ENCODE measurements around the gene ULK4.

ULK4 gene

DNA sequence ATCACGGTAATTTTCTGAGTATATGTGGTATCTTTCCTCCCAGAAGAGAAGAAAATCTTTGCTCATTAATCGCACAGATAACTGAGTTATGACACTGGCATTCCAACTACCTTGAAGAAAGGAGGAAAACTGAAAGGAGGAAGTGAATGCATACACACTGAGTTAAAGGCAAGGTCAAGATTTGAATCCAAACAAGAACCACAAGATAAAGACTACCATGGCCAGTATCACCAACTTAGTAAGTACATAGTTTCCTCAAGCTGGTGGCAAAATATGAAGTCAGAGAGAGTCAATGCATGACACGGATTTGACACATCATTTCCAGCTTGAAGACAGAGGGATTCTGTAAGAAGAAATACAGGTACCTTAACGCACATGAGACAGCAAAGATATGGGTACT, 287.5 kb downstream of the ULK4 start:
- no peak for TF ChIP-seq POLR2A (IDR thresholded peaks at IDR 0.05; ENCODE audit: low read depth, low read length)
- TF ChIP-seq PAX5 (IDR thresholded peaks at IDR 0.05; ENCODE audit: insufficient read depth, low read length, severe bottlenecking): no peak
- no peak for TF ChIP-seq SPI1 (IDR thresholded peaks at IDR 0.05; ENCODE audit: low read depth, low read length)
- TF ChIP-seq TAF1 (IDR thresholded peaks at IDR 0.05; ENCODE audit: low read depth, low read length): no peak
- no peak for TF ChIP-seq POU2F2 (IDR thresholded peaks at IDR 0.05; ENCODE audit: low read depth, low read length)
- no peak for TF ChIP-seq POLR2AphosphoS5 (IDR thresholded peaks at IDR 0.05; ENCODE audit: low read depth, low read length)
- DNase-seq (ENCODE audit: insufficient read length, low spot score) (no peak), FAIRE-seq (no peak)

DNA sequence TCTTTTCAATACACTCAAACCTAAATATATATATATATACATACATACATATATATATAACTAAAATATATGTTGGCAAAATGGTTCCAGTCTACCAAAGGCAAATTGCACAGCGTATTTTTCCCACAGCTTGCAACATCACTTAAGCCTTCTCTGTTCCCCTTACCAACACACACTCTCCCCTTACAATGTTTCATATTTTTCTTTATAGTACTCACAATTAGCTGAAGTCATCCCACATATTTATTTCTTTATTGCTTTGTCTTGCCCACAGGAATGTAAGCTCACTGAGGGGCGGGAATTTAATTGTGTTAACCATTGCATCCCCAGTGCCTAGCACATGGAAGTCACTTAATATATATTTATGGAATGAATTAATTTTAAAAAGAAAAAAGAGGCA, 288.3 kb downstream of the ULK4 start:
- no peak for FAIRE-seq

DNA sequence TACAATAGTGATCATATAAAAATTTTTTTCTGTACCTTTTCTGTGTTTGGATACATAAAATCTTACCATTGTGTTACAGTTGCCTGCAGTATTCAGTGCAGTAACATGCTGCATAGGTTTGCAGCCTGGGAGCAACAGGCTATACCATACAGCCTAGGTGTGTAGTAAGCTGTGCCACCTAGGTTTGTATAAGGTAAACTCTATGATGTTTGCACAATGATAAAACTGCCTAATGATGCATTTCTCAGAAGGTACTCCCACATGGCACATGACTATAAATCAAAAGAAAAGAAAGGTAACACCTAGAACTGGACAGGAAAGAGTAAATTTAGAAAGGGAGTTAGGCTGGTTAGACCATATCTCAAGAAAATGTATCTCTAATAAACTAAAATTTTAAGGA, 293.5 kb downstream of the ULK4 start:
- TF ChIP-seq POLR2AphosphoS5 (IDR thresholded peaks at IDR 0.05; ENCODE audit: low read depth, low read length): no peak
- no peak for TF ChIP-seq TAF1 (IDR thresholded peaks at IDR 0.05; ENCODE audit: low read depth, low read length)
- no peak for TF ChIP-seq PAX5 (IDR thresholded peaks at IDR 0.05; ENCODE audit: insufficient read depth, low read length, severe bottlenecking)
- TF ChIP-seq SPI1 (IDR thresholded peaks at IDR 0.05; ENCODE audit: low read depth, low read length): no peak
- no peak for TF ChIP-seq POLR2A (IDR thresholded peaks at IDR 0.05; ENCODE audit: low read depth, low read length)
- TF ChIP-seq POU2F2 (IDR thresholded peaks at IDR 0.05; ENCODE audit: low read depth, low read length): no peak
- DNase-seq (ENCODE audit: insufficient read length, low spot score) (no peak), FAIRE-seq (no peak)

More for the DNA sequence above, 288.3 kb downstream of the ULK4 start:
- no peak for DNase-seq (ENCODE audit: insufficient read length, low spot score)
- TF ChIP-seq POLR2A (IDR thresholded peaks at IDR 0.05; ENCODE audit: low read depth, low read length): no peak
- TF ChIP-seq SPI1 (IDR thresholded peaks at IDR 0.05; ENCODE audit: low read depth, low read length): no peak
- no peak for TF ChIP-seq PAX5 (IDR thresholded peaks at IDR 0.05; ENCODE audit: insufficient read depth, low read length, severe bottlenecking)
- TF ChIP-seq TAF1 (IDR thresholded peaks at IDR 0.05; ENCODE audit: low read depth, low read length): no peak
- no peak for TF ChIP-seq POU2F2 (IDR thresholded peaks at IDR 0.05; ENCODE audit: low read depth, low read length)

DNA sequence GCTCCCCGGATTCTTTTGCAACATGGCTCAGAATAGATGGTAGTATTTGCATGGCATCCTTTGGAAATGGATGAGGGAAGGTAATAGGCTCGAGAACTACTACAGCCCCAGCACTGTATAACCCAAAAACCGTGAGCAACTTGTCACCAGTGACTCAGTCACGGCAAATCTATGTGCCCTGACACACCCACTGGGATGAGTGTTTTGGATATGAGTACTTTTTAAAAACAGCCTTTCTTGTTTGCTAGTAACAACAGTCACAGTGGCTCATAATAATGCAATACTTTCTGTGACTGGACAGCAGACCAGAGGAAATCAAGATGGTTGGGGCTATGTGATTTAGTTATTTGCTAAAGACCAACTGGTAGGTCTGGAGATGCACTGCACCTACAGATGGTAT, 299.6 kb downstream of the ULK4 start:
- TF ChIP-seq PAX5 (IDR thresholded peaks at IDR 0.05; ENCODE audit: insufficient read depth, low read length, severe bottlenecking) (no peak), POU2F2 (IDR thresholded peaks at IDR 0.05; ENCODE audit: low read depth, low read length) (no peak), POLR2A (IDR thresholded peaks at IDR 0.05; ENCODE audit: low read depth, low read length) (no peak), SPI1 (IDR thresholded peaks at IDR 0.05; ENCODE audit: low read depth, low read length) (no peak), POLR2AphosphoS5 (IDR thresholded peaks at IDR 0.05; ENCODE audit: low read depth, low read length) (no peak), TAF1 (IDR thresholded peaks at IDR 0.05; ENCODE audit: low read depth, low read length) (no peak)
- no peak for DNase-seq (ENCODE audit: insufficient read length, low spot score)
- no peak for FAIRE-seq

GRCh38 chr3:41661796-41662195, 300.1 kb downstream of the ULK4 start:
- TF ChIP-seq POLR2A (IDR thresholded peaks at IDR 0.05; ENCODE audit: low read depth, low read length): no peak
- TF ChIP-seq TAF1 (IDR thresholded peaks at IDR 0.05; ENCODE audit: low read depth, low read length): no peak
- TF ChIP-seq POLR2AphosphoS5 (IDR thresholded peaks at IDR 0.05; ENCODE audit: low read depth, low read length): no peak
- no peak for TF ChIP-seq SPI1 (IDR thresholded peaks at IDR 0.05; ENCODE audit: low read depth, low read length)
- TF ChIP-seq PAX5 (IDR thresholded peaks at IDR 0.05; ENCODE audit: insufficient read depth, low read length, severe bottlenecking): no peak
- no peak for TF ChIP-seq POU2F2 (IDR thresholded peaks at IDR 0.05; ENCODE audit: low read depth, low read length)
- FAIRE-seq (no peak), DNase-seq (ENCODE audit: insufficient read length, low spot score) (no peak)

DNA sequence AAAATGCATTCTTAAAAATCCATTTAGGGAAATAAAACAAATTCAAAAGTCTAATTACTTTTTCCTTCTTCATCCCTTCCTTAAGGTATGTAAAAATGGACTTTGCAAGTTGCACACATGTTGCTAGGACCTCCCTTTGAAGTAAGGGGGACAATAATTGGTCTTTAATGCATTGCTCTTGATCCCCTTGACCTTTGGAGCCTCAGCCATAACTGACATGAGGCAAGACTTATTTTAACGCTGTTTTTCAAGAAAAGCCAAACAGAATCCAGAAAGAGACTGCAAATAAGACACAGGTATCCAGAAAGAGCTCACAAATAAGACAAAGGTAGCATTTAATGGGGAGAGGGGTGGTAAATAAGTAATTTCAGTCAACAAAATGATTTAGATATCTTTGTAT, 301.4 kb downstream of the ULK4 start:
- FAIRE-seq (no peak), DNase-seq (ENCODE audit: insufficient read length, low spot score) (no peak)
- TF ChIP-seq POU2F2 (IDR thresholded peaks at IDR 0.05; ENCODE audit: low read depth, low read length) (no peak), TAF1 (IDR thresholded peaks at IDR 0.05; ENCODE audit: low read depth, low read length) (no peak), SPI1 (IDR thresholded peaks at IDR 0.05; ENCODE audit: low read depth, low read length) (no peak), POLR2A (IDR thresholded peaks at IDR 0.05; ENCODE audit: low read depth, low read length) (no peak), PAX5 (IDR thresholded peaks at IDR 0.05; ENCODE audit: insufficient read depth, low read length, severe bottlenecking) (no peak), POLR2AphosphoS5 (IDR thresholded peaks at IDR 0.05; ENCODE audit: low read depth, low read length) (no peak)

DNA sequence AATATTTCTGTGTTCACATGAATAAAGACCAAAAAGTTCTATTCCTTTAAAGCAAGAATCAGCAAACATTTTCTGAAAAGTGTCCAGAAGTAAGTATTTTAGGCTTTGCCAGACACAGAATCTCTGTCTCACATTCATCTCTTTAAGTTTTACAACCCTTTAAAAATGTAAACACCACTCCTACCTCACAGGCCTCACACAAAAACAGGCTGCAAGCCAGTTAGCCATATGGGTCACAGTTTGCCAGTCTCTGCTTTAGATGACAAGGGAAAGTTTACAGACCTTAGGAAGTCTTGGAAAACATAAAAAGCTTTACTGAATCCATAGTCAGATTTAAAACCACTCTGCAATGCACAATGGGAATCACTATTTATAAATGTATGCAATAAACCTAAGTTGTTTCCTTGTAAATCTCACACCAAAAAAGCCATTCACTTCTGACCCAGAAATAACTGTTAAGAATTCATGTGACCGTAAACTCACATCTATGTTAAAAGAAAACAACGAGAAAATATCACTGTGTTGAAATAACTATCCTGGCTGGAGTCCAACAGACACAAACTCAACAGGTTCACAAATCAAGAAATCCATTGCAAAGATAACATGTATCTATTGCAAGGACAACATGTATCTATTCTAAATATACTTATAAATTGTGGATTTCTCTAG, 308.2 kb downstream of the ULK4 start:
- DNase-seq (ENCODE audit: insufficient read length, low spot score) (no peak), FAIRE-seq (no peak)
- TF ChIP-seq POLR2AphosphoS5 (IDR thresholded peaks at IDR 0.05; ENCODE audit: low read depth, low read length) (no peak), TAF1 (IDR thresholded peaks at IDR 0.05; ENCODE audit: low read depth, low read length) (no peak), PAX5 (IDR thresholded peaks at IDR 0.05; ENCODE audit: insufficient read depth, low read length, severe bottlenecking) (no peak), SPI1 (IDR thresholded peaks at IDR 0.05; ENCODE audit: low read depth, low read length) (no peak), POU2F2 (IDR thresholded peaks at IDR 0.05; ENCODE audit: low read depth, low read length) (no peak), POLR2A (IDR thresholded peaks at IDR 0.05; ENCODE audit: low read depth, low read length) (no peak)

DNA sequence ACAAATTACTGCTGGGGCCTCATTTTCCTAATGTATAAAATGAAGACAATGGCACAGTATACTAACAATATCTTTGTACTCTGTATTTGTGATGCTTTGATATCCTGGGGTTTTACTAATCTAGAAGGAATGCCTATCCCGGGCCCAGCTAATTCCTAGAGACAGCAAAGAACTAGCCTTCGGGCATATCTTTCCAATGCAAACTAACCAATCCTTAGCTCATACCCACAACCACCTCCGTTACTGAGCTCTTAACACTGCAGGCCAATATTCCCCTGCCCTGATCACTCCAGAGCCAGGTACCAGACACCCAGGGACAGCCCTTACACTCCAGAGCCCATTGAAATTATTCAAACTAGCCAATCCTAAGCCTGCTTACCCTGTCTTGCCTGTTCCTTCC, 309.0 kb downstream of the ULK4 start:
- FAIRE-seq (no peak), DNase-seq (ENCODE audit: insufficient read length, low spot score) (no peak)
- TF ChIP-seq TAF1 (IDR thresholded peaks at IDR 0.05; ENCODE audit: low read depth, low read length): no peak
- no peak for TF ChIP-seq PAX5 (IDR thresholded peaks at IDR 0.05; ENCODE audit: insufficient read depth, low read length, severe bottlenecking)
- TF ChIP-seq POLR2A (IDR thresholded peaks at IDR 0.05; ENCODE audit: low read depth, low read length): no peak
- no peak for TF ChIP-seq POLR2AphosphoS5 (IDR thresholded peaks at IDR 0.05; ENCODE audit: low read depth, low read length)
- TF ChIP-seq POU2F2 (IDR thresholded peaks at IDR 0.05; ENCODE audit: low read depth, low read length): no peak
- TF ChIP-seq SPI1 (IDR thresholded peaks at IDR 0.05; ENCODE audit: low read depth, low read length): no peak

DNA sequence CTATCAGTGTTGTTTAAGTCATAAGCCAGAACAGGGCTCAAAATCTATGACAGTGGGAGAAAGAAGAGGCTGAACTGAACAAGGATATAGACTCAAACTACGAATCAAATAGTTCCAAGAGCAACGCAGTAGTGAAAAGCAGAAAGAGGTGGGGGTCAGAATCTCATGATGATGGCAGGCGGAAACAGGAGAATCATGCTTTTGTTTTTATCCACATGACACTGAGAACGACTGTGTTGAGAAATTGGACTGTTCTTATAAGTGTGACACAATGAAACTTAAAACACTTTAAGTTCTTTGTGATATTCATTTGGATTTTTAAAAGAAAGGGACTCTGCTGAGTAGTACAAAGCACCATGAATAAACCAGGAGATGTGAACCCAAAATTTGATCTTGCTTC, 309.4 kb downstream of the ULK4 start:
- DNase-seq (ENCODE audit: insufficient read length, low spot score): no peak
- FAIRE-seq: no peak
- TF ChIP-seq TAF1 (IDR thresholded peaks at IDR 0.05; ENCODE audit: low read depth, low read length) (no peak), PAX5 (IDR thresholded peaks at IDR 0.05; ENCODE audit: insufficient read depth, low read length, severe bottlenecking) (no peak), POU2F2 (IDR thresholded peaks at IDR 0.05; ENCODE audit: low read depth, low read length) (no peak), POLR2AphosphoS5 (IDR thresholded peaks at IDR 0.05; ENCODE audit: low read depth, low read length) (no peak), POLR2A (IDR thresholded peaks at IDR 0.05; ENCODE audit: low read depth, low read length) (no peak), SPI1 (IDR thresholded peaks at IDR 0.05; ENCODE audit: low read depth, low read length) (no peak)

Measured in GM12891 (cell line).